Stimulated activated CD4-positive, alpha-beta T cell treated with anti-CD3 and anti-CD28 coated beads, TNF-alpha, amount 100 ng/mL, for 24 hours (primary cell): ENCODE results near the gene PDGFC.

Experiments used
- DNase-seq, 3 experiments: peaks; one replicate each; pipeline ENCODE4 v3.0.0-alpha.2; 2020; ENCODE audit warnings: low read depth in 3 of 3

PDGFC gene

DNA sequence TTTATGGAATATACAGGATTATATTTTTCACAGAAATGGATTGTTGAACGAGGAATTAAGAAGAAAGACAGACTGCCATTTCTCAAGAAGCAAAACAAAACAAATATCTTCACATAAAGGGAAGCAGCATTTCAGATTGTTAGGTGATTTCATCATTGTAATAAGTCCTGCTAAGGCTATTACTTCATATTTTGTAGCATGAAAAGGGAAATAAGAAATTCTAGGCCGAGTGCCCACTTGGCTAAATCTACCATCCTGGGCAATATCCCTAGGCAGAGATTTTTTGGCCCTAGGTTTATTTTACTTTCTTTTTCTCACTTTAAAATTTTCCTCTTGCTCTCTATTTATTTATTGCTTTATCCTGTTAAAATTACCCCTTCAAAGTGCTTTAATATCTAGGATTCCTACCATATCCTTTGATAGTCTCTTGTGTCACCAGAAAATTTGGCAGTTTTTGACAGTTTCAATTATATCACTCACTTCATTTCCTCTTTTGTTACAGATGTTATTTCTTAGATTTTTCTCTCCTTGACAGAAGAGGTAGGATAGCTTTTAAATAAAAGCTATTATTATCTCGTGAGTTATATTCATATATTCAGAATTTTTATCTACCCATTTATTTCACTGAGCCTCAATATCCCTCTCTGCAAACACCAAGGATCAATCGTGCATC, 142.3 kb downstream of the PDGFC start:
- DNase-seq, result no peak

DNA sequence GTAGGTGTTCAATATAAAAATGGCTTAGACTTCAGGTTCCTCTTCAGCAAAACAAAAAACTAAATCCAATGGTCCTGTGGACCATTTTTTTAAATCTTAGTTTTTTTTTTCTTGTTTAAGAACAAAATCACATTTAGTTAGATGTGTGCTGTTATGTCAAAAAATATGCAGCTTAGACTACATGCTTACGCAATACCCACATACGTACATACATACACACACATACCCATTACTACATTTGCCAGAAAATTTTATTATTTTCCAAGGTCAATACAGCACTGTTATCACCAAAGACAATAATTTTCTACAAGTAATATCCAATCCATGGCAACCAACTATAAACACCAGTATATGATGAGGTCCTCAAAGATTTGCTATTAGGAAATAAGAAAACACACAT, 144.1 kb downstream of the PDGFC start:
- no peak for DNase-seq

DNA sequence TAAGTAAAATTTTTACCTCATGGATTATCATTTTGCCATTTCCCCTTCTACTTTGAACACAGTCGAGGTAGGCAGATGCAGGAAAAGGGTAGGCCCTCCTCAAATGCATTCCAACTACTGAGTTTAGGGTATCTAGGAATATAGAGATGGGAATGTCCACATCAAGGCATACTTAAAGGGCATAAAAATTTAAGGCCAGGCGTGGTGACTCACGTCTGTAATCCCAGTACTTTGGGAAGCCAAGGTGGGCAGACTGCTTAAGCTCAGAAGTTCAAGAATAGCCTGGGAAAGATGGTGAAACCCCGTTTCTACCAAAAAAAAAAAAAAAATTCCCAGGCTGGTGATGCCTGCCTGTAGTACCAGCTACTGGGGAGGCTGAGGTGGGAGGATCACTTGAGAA, 146.5 kb downstream of the PDGFC start:
- DNase-seq, result no peak

DNA sequence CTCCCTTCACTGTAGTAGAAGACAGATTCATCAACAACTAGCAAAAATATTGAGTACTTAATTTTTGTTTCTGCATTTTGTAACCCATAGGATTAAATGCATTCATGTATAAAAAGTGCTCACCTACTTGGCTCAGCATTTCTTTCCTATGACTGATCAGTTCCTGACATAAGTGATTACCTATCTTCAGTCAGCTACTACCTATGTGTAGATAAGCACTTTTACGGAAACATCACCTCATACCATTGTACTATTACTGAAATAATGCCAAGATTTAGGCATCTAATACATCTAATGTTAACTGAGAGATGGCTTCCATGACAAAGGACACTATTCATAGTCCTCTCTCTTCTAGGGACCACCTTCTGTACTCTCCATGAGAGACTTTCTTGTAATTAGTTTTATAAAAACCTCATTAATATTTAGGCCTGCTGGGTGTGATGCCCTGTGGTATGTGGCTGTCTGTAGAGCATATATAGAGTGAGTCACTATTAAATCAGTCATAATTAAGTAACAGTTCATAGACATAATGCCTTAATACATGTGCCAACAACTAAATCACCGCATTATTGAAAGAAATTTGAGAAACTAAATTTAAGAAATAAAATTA, 147.0 kb downstream of the PDGFC start:
- no peak for DNase-seq

DNA sequence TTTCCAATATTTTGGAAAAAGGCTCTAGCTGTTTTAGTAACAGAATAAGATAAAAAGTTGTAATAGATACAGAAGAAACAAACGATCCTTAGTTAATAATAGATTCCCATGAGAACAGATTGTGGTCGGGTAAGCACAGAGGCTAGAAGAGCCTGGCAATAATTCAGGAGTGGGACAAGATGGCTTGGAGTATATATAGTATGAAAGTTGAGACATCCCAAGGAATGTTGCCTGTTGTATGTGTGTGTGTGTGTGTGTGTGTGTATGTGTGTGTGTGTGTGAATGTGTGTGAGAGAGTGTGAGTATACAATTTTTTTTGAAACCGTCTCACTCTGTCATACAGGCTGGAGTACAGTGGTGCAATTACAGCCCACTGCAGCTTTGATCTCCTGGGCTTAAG, 150.7 kb downstream of the PDGFC start:
- DNase-seq, result no peak

DNA sequence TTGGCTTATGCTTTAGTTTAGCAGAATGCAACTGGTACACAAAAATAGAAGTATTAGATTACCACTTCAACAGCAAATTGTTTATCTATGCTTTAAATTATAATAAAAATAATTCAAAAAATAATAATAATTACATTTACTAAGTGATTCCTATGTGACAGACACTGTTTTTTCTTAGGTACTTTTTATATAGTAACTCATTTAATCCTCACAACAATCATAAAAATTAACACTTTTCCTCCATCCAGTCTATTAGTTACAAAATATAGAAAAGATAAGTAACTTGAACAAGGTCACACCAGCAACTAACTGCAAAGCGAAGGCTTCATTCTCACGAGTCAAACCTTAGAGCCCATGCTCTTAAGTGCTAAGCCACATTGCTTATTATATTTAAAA, 155.2 kb downstream of the PDGFC start:
- no peak for DNase-seq

DNA sequence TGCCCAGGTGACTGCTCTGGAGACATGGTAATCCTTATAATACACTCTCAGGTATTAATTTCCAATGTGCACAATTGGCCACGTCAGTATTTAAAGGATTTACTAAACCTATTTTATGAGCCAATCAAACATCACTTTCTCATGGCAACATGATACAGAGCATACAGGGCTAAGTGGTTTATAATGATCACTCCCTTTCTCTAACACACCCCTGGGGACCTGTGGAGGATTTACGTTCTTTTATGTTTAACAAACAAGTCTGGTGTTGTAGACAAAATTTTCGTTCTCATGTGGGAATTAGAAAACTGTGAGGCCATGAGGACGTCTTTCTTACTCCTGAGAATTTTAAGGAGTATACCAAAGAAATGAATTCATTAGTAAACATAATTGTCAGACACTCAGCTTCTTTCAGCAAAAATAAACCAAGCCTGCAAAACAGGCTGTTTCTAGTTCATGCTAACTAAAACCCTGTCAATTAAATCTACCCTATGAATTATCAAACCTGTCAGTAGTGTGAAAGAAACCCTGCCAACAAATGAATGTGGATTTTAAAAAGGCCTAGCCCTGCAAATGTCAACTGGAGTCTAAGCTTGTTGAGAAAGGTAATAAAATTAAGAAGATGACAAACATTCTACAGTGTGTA, 155.8 kb downstream of the PDGFC start:
- no peak for DNase-seq

DNA sequence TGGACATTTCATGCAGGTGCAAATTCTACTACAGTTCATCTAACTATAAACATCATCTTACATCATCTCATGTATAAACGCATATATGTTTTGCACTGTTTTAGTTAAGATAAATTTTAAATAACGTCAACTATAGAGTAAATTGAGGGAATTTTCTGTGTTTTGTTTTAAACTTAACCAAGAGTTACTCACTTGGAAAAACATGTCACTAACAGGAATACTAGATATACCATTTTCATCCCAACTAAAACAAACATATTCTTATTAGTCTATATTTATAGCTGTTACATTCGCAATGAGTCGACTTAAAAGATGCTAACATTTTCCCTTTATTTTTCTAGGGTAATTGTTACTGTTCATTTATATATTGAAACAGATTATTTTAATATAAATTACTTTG, 159.6 kb downstream of the PDGFC start:
- DNase-seq, result no peak

DNA sequence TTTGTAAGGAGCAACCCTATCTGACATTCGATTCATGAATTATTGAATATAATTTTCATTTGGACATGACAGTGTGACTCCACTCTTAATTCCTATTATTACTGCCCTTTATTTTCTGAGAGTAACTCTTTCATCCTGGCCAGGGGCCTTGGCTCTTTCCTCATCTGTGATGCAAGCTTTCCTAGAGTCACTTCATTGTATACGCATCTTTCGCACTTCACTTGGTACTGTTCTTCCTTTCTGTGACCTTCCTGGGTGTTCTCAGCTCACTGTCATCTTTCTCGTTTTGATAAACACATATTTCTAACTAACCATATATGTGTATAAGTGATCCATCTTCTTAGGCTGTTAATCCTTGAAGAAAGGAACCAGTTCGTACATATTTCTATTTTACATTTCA, 160.3 kb downstream of the PDGFC start:
- DNase-seq, result no peak

DNA sequence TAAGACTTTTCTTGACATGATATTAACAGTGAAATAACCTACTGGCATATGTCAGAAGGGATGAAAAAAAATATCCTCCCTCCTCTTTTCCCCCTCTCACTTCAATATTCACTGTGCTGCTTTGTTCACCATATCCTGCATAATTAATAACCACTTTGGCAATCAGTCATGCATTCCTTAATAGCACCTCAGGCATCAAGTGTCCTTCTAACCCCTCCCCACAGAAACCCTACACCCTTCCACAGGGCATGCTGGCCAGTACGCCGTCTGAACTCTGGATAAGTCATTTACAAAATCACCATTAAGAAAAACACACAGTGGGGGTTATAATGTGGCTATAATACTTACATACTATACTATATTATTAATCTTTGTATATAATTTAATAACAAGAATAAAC, 165.9 kb downstream of the PDGFC start:
- DNase-seq, result no peak

DNA sequence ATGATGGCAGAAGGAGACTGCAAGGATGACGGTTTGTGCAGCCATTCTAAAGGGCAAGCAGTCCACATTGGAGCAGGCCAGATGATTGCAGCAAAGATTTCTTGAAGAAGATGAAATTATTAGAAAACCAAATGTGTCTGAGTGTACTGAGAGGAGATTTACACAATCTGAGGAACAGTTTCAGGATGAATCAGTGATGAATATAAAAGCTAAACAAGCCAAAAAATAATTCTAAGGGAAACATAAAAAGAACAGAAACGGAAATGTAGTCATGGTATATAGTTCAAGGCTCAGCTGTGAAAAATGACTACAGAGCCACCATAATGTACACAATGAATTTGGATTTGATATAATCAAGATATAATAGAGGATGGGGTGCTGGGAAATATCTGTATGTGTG, 168.5 kb downstream of the PDGFC start:
- no peak for DNase-seq

DNA sequence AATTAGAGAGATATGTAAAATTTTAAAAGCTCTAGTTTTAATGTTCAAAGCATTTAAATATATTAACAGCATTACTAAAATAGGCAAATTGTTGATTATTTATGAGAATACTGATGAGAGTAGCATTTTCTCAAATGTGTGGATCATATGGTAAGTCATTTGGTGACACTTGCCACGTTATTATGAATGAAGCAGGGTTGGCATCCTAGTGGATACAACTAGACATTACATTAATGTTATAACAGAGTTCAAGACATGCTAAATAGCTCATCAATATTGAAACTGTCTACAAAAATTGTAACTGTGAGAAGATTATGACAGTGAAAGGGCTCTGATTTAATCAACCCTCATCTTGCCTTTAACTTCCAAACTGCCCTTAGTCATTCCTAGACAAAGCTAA, 171.1 kb downstream of the PDGFC start:
- no peak for DNase-seq

DNA sequence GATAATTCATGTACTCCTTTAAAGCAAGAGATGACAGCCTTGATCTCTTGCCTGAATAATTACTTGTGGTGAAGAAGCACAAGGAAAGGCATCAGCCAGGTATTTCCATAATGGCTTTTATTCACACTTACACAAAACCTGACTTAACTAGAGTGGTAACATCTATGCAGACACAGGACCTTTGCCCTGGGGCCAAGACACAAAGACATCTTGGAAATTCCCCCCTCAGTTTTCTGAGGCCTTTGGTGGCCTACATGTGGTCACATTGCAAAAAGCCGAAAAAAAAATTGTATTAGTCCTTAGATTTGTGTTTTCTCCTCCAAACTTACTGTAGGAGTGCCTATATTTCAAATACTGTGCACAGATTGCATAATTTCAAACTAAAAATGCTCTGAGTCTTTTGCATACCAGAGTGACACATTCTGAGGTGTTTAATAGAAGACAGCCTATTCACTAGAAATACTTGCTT, 172.4 kb downstream of the PDGFC start:
- no peak for DNase-seq

DNA sequence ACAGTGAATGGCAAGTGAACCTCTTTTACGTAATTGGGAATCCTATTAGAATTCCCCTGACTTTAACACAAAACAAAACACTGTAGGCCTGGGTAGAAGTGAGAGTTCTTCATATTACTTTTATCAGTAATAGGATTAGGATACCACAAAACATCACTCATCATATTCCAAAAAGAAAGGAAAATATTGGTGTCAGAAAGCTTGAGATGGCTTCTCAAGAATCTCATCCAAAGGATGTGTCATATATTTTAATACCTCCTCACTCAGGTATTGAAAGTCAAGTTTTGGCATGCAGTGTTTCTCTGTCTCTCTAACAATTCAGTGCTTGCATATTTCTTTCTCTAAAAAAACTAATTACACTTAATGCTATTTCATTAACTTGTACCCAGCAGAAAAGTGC, 173.2 kb downstream of the PDGFC start:
- no peak for DNase-seq

DNA sequence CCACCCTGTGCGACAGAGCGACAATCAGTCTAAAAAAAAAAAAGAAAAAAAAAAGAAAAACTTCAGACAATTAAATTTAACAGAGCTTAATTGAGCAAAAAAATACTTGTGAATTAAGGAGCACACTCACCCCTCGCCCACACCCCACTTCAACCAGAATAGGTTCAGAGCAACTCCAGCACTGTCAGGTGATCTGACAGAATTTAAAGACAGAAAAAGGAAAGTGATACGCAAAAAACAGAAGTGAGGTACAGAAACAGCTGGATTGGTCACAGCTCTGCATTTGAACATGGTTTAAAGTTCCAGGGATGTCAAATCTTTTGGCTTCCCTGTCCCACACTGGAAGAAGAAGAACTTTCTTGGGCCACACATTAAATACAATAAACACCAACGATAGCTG, 174.4 kb downstream of the PDGFC start:
- DNase-seq, result no peak

DNA sequence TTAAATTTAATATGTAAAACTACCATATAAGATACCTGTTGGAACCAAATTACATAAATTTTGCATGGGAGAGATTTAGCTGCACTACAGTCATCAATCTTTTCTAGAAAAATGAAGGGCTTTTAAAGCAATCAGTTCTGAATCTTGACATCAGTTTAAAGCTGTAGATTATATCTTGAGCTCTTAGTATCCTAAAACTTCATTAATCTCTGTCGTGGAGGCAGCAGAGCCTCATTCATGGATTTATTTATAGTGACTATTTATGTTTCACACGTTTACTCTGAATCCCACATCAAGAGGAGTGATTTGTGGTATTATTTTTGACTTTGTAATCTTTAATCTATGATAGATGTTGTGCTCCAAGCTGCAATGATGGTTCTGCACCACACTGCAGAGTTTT, 175.9 kb downstream of the PDGFC start:
- DNase-seq, result no peak

DNA sequence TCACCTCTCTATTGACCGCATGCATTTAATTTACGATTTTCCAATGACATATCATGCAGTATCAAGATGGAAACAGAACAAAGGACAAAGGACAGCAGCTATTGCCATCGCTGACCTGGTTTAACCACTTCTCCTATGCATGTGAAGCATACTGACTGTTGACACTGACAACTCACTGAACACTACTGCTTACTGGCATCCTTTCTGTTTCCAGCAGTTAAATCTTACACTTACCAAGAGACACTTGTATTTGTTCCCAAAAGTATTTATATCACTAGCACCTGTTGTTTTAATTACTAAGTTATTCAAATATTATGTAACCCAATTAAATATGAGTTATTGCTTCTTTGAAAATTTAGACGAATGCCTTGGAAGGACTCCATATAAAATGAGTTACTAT, 176.7 kb downstream of the PDGFC start:
- DNase-seq, result no peak

DNA sequence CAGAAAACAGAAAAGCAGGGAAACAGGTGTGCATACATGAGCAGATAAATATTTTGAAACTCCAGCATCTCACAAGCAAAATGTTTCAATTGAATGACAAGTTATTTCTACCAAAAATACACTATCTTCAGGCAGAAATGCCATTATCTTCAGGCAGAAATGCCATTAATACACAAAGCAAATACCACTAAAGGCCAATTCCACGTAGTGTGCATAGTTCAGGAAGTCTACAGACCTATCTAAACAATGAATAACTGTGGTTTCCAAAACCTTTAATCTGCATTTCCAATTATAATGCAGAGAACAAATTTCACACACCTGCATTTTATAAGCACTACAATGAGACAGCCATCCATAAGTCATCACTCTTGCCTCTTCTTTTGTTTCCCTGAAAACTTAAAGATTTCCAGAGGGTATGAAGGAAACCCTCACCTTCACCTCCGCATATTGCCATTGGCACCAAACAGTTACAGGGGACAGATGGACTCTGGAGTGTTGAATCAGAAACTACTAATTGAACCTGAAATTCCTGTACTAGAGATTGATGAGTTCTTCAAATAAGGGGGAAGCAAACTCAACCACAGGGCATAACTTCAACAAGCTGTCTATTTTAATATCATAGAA, 179.0 kb downstream of the PDGFC start:
- no peak for DNase-seq

DNA sequence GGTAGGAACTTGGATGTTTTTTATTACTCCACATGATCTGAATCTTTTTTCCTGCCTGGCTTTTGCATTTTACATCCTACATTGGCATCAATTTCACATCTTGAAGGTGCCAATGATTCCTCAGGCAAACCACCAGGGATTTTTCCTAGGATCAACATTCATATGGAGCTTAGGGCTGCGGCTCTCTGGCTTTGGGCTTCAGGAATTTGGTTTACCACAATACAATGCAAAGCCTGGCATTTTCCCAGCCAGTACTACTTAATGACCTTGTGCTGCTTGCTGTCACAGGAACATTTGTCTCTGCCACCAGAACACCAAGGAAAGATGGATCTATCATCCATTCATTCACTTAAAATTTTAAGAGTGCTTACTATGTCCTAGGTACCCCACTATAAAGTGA, 180.7 kb downstream of the PDGFC start:
- no peak for DNase-seq

DNA sequence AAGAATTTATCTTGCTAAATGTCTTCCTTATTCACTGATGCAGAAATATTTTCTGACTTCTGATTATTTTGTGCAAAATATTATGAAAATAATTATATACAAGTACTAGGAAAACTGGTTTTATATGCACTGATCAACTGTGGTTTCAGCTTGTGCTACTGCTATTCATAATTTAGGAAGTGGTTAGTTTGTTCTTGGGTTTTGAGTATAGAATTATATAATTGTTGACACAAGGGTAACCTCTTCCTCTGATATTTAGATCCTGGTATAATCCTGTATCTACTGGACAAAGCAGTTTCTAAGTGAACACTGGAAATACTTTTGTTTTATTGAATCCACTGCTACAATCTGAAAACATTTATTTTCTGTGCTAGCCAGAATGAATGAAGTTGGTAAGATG, 182.8 kb downstream of the PDGFC start:
- no peak for DNase-seq

DNA sequence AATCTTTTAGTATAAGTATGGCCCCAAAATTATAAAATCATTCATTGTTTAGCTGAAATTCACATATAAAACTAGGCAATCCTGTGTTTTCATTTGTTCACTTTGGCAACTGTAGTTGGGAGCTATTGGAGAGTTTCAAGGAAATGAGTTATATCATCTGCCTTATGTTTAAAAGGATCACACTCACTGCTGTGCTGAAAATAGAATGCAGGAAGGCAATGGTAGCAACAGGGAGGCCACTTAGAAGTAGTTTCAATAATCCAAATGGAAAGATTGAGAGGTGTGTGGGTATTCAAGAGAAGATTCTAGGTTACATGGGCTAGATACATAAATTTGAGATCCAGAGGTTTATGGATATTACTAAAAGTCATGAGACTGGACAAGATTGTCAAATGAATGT, 184.9 kb downstream of the PDGFC start:
- no peak for DNase-seq

DNA sequence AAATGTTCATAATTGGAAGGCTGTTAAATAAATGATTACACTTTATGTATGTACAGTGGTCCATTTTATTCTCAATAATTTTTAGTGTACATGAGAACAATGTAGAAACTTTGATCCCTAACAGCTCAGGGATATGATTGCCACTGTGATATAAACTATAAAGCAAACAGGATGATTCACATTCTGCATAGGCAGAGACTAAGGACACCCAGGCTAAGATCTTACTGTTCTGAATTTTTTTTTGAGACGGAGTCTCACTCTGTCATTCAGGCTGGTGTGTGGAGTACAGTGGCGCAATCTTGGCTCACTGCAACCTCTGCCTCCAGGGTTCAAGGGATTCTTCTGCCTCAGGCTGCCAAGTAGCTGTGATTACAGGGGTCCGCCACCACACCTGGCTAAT, 186.6 kb downstream of the PDGFC start:
- DNase-seq, result no peak

DNA sequence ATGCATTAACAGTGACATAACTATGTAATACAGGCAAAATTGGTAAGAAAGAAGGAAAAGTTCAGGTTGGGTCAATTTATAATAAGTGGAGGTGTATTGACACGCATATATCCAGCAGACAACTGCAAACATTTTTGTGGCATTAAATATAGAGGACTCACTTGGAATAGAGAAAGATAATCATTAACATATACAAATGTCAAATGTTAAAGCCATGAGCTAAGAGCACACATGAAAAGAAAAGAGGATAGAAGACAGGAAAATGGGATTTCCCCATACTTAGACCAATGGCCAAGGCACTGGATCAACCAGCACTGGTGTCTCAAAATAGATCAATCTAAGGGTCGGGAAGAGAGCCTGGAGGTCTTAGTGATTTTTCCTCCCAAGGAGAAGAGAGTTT, 187.6 kb downstream of the PDGFC start:
- DNase-seq, result no peak
